Spinal cord (tissue), 10 donors: ENCODE data around the gene INTS7. TPM values are rescaled to one million over a fixed set of nuclear protein-coding genes. Genes with fewer than 3 reads are reported as not detected.

Experiments
- DNase-seq, 6 donors: peaks; one replicate each; pipeline versions ENCODE4 v3.0.0 to v3.0.0-alpha.2; 2013 to 2015; ENCODE audit warnings: low spot score in 6 of 6, low read depth in 4 of 6
- H3K27ac ChIP-seq: one replicate; pipeline ENCODE4 v1.5.1; 2013; ENCODE audit warnings: low read depth, low read length, control low read depth
- H3K27me3 ChIP-seq: one replicate; pipeline ENCODE4 v1.6.1; 2013; ENCODE audit warnings: low read length; ENCODE audit not compliant: control insufficient read depth, insufficient read depth
- H3K36me3 ChIP-seq: one replicate; pipeline ENCODE4 v1.6.1; 2013; ENCODE audit warnings: low read length; ENCODE audit not compliant: control insufficient read depth, insufficient read depth
- H3K4me1 ChIP-seq: one replicate; pipeline ENCODE4 v1.6.1; 2013; ENCODE audit warnings: low read length; ENCODE audit not compliant: control insufficient read depth, insufficient read depth
- H3K4me3 ChIP-seq: one replicate; pipeline ENCODE4 v1.5.1; 2013; ENCODE audit warnings: low read depth, low read length, control low read depth
- H3K9me3 ChIP-seq: one replicate; pipeline ENCODE4 v1.6.1; 2013; ENCODE audit warnings: low read length; ENCODE audit not compliant: control insufficient read depth, insufficient read depth
- WGBS: methylation state at CpG from one replicate; pipeline ENCODE4 v1.1.5; 2013; ENCODE audit warnings: missing lambda C conversion rate; ENCODE audit not compliant: insufficient coverage; 5-methylcytosine and 5-hydroxymethylcytosine counted together
- polyA plus RNA-seq, 2 donors: library from polyadenylated mRNA; unstranded; fragments of 120-200 nt; gene quantifications; one replicate each; pipeline ENCODE4 v1.2.1, GENCODE V29; 2013; ENCODE audit not compliant: insufficient read length in 2 of 2
- total RNA-seq, 2 donors: library from RNA; depleted of rRNA in 1 of 2; stranded (reverse); fragments of 120-200 nt in 1 of 2; fragments of >200 nt in 1 of 2; gene quantifications; one replicate each; pipeline versions ENCODE4 v1.2.3 to v1.2.4, GENCODE V29; 2013 to 2014
- donor health status: healthy.

Gene INTS7
- total and polyA plus RNA-seq, 4 donors = 12.8 to 22.5 (median 17.6) TPM

DNA sequence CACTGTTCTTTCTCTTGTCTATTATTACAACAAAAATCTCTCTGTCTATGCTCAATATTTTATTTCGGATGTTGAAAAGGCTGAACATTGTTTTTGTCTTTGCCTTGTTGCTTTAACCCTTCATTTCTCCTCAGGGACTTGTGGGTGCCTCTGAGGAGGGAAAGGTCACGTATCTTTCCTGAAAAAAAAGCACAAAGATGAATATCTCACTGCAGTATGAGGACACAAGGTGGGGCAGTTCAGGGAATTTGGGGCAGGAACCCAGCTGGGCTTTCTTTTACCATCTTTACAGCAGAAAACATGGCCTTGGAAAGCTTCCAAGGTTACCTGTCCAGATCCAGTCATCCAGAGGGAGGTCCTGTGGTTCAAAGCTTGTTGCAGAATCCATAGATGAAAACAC lies 105.7 kb downstream of the INTS7 start:
- no CpG with 5 or more reads among the region's 2 CpGs for WGBS
- Histone ChIP-seq H3K27ac (no peak overlapping the region), H3K4me1 (no peaks in the 10 kb centered on the region), H3K9me3 (no peaks in the 10 kb centered on the region), H3K36me3 (no peaks in the 10 kb centered on the region), H3K27me3 (no peaks in the 10 kb centered on the region), H3K4me3 (no peak overlapping the region)
- DNase-seq = no peak

DNA sequence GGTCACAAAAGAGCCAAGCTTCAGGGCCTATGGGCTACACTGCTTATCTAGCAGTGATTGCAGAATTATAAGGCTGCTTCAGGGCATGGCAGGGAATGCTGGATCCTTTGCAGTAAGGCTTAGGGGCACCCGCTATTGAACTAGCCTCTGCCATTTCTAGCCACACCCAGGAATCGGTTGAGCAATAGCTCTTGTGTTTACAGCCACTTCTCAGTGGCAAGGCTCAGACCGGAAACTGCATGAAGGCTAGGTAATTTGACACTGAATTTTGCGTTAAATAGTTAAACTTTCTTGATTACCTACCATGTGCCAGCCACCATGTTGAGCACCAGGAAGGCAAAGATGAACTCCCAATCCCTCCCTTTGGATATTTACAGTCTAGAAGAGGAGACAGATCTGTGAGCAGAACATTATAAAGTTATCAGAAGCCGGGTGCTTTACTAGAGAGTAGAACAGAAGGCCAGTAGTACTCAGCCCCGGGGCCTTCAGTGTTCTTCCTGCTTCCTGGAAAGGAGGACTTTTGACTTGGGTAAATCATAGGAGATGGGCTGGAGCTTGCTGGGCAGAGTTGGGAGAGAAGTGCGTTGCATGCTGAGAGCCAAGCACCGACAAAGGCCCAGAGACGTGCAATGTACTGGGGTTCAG lies 106.2 kb downstream of the INTS7 start:
- no peak for DNase-seq
- Histone ChIP-seq H3K27ac (no peak overlapping the region), H3K9me3 (no peaks in the 10 kb centered on the region), H3K4me1 (no peaks in the 10 kb centered on the region), H3K27me3 (no peaks in the 10 kb centered on the region), H3K36me3 (no peaks in the 10 kb centered on the region), H3K4me3 (no peak overlapping the region)
- WGBS = 91% methylated on average over 6 of the region's 9 CpGs

DNA sequence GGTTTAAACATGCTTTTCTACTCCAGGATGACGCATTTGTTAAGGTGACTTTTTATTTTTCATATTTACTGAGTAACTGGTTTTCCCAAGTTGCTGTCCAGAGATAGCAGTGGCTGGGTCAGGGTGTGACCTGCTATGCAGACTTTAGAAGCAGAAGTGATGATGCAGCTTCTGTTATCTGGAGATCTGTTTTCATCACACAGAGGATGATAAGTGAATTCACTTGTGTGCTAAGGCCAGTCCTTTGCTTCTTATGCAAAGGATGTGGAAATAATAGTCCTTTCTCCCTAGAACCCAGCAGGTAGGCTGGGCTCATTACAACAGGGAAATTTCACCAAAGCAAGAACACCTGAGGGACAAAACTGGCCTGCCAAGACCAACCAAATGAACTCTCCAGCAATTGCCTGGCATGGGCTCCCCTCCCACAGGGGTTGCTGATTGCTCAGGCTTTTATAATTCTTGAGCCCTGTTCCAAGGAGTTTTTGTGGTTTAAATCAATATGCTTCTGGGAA lies 107.0 kb downstream of the INTS7 start:
- DNase-seq = peak in 1 of 6 donors; percentile 19
- Histone ChIP-seq H3K4me1 (no peaks in the 10 kb centered on the region), H3K9me3 (no peaks in the 10 kb centered on the region), H3K36me3 (no peaks in the 10 kb centered on the region), H3K4me3 (no peak overlapping the region), H3K27ac (no peak overlapping the region), H3K27me3 (no peaks in the 10 kb centered on the region)
- no CpG with 5 or more reads among the region's 1 CpG for whole genome bisulfite sequencing

DNA sequence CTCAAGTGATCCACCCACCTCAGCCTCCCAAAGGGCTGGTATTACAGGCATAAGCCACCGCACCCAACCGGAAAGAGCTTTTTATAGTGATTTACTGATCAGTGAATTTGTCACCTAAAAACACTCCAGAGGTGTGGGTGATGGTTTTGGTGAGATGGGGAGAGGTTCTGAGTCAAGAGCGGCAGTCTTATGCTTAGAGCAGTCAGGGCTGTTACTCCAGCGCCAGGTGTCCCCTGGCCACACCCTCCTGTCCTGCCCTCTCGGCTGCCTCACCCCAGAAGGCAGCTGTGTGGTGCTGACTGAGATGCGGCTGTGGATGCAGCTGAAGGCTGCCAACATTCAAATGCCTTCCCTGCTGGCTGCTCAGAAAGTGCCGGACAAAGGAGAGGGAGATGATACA lies 110.3 kb downstream of the INTS7 start:
- Histone ChIP-seq H3K9me3 (no peaks in the 10 kb centered on the region), H3K27me3 (no peaks in the 10 kb centered on the region), H3K4me1 (peaks cover 2% of the 10 kb centered on the region), H3K4me3 (no peak overlapping the region), H3K27ac (no peak overlapping the region), H3K36me3 (no peaks in the 10 kb centered on the region)
- WGBS = 17% methylated on average over 1 of the region's 7 CpGs
- peak in 2 of 6 donors; percentile 16 to 37 for DNase-seq

DNA sequence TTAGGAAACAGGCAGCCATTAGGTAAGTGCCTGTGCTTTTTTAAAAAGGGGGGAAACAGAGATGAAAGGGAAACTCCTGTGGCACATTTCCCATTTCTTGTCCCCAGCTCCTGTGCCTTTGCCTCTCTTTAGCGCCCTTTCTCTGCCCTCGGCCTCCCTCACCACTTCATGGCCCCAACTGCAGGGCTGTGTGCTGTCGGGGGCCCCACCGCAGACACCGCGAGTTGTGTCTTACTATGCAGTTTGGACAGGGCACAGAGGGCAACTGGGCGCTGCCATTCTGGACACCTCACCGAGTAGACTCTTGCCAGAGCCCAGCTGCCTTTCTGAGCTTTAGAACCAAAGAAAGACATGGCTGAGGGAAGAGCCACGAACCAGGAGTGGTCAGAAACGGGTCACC lies 111.1 kb downstream of the INTS7 start:
- no peak overlapping the region for H3K27ac ChIP-seq
- 88% methylated on average over 10 of the region's 10 CpGs for WGBS
- no peaks in the 10 kb centered on the region for H3K36me3 ChIP-seq
- H3K9me3 ChIP-seq = no peaks in the 10 kb centered on the region
- H3K4me1 ChIP-seq = peaks cover 5% of the 10 kb centered on the region
- DNase-seq = no peak
- H3K4me3 ChIP-seq = no peak overlapping the region
- H3K27me3 ChIP-seq = no peaks in the 10 kb centered on the region

DNA sequence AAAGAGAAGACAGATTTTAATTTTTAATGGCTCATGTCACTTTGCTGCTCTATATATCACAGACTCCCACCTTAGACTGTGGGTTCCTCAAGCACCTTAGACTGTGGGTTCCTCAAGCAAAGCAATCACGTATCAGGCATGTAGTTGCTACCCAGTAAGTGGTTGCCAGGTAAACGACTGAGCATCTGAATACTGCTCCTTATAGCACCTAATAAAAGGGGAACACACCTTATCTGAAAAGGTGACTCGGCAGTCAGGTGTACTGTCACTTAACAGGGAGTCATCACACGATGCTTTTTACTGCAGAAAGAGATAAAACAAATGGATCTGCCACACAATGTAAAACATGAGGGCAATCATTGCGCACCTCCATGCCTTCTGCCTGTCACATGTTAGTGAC lies 112.3 kb downstream of the INTS7 start:
- Histone ChIP-seq H3K4me1 (peaks cover 5% of the 10 kb centered on the region), H3K36me3 (no peaks in the 10 kb centered on the region), H3K4me3 (no peak overlapping the region), H3K27me3 (no peaks in the 10 kb centered on the region), H3K27ac (no peak overlapping the region), H3K9me3 (no peaks in the 10 kb centered on the region)
- DNase-seq = no peak
- 78% methylated on average over 4 of the region's 5 CpGs for WGBS

DNA sequence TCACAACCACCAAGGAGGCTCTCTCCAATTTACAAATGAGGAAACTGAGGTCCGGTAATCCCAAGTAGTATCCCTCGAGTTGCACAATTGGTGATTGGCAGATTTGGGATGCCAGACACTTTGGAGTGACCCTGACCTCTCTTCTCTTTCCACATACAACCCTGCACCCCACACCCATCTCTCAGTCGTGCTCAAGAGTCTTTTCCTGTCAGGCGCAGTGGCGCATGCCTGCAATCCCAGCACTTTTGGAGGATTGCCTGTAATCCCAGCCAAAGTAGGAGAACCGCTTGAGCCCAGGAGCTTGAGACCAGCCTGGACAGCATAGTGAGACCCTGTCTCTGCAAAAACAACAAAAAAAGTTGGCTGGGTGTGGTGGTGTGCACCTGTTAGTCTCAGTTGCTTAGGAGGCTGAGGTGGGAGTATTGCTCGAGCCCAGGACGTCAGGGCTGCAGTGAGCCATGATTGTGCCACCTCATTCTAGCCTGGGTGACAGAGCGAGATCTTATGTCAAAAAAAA lies 113.7 kb downstream of the INTS7 start:
- Histone ChIP-seq H3K9me3 (no peaks in the 10 kb centered on the region), H3K4me3 (no peak overlapping the region), H3K27ac (no peak overlapping the region), H3K36me3 (no peaks in the 10 kb centered on the region), H3K27me3 (no peaks in the 10 kb centered on the region), H3K4me1 (peaks cover 5% of the 10 kb centered on the region)
- DNase-seq = no peak
- 94% methylated on average over 5 of the region's 9 CpGs for WGBS

DNA sequence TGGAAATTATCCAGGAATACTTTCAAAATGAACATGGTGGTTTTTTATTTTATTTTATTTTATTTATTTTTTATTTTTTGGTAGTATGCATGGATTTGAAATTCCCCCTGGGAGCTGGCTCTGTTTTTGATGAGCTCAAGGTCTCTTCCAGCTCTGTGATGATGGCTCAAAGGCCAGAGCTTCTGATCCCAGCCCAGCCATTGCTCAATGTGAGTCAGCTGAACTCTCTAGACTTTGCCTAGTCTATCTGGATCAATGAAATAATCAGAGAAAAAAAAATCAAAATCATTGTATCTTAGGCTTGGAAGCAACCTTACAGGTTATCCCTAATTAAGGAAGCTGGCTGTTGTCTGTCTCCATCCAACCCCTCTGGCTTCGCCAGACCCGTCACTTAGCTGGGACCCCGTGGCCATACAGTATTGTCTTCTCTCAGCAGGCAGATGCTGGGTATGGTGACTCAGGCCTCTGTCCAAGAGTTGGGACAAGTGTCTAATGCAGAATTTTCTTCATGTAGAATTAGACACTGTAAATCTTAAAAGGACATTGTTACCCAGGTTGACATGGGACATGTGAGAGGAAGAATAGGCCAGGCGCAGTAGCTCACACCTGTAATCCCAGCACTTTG lies 114.6 kb downstream of the INTS7 start:
- WGBS = 74% methylated on average over 3 of the region's 4 CpGs
- no peaks in the 10 kb centered on the region for H3K27me3 ChIP-seq
- no peak for DNase-seq
- no peaks in the 10 kb centered on the region for H3K36me3 ChIP-seq
- H3K9me3 ChIP-seq = no peaks in the 10 kb centered on the region
- peaks cover 5% of the 10 kb centered on the region for H3K4me1 ChIP-seq
- no peak overlapping the region for H3K4me3 ChIP-seq
- H3K27ac ChIP-seq = no peak overlapping the region

DNA sequence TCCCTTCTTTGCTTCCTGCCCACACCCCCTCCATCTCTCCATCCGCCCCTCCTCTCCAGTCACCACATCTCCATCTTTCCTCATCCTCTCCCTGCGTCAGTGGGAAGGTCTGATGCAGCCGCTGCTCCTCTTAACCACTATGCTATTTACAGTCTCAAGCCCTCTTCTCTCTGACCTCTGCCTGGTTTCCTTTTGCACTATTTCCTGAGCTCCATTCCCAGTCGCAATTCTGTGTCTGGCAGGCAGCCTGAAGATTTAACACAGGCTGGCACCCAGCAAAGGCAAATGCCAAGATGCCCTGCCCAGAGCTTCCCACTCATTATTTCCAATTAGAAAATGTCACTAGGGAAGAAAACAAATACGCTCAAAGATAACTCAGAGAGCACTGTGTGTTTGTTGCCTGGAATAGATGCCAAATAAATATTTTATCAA lies 115.2 kb downstream of the INTS7 start:
- H3K4me3 ChIP-seq = no peak overlapping the region
- H3K4me1 ChIP-seq = peaks cover 5% of the 10 kb centered on the region
- 40% methylated on average over 4 of the region's 5 CpGs for WGBS
- H3K27me3 ChIP-seq = no peaks in the 10 kb centered on the region
- peak in 5 of 6 donors; percentile 9 to 76 (median 48) for DNase-seq
- H3K36me3 ChIP-seq = no peaks in the 10 kb centered on the region
- H3K27ac ChIP-seq = no peak overlapping the region
- no peaks in the 10 kb centered on the region for H3K9me3 ChIP-seq
